A673 (cell line): ENCODE measurements around the gene PRDM16.

Experiments used
- CTCF ChIP-seq: fragments of 300-800, 200-600 bp; sonication (generic); conservative IDR thresholded peaks from 2 replicates; pipeline ENCODE4 v1.5.1; 2017; ENCODE audit warnings: low read depth, mild to moderate bottlenecking, antibody characterized with exemption, low read length, moderate library complexity, mixed read lengths
- EZH2 ChIP-seq: fragments of 200-600 bp; sonication (generic); IDR thresholded peaks from 2 replicates; pipeline ENCODE4 v1.6.1; 2017; ENCODE audit warnings: borderline replicate concordance, low read depth, mild to moderate bottlenecking, mixed read lengths, antibody characterized with exemption, low read length; ENCODE audit not compliant: poor library complexity, severe bottlenecking

- TF ChIP-seq CTCF: no peak
- TF ChIP-seq EZH2: no peak
Observed at GRCh38 chr1:3353876-3354275, 284.9 kb downstream of the PRDM16 start.
